GM19438 (cell line): ENCODE results near the gene CHRNA1.

Experiments used
- ATAC-seq: cut with Tn5 transposase; IDR thresholded peaks from one replicate; pipeline ENCODE4 v1.9.1; 2021; ENCODE audit warnings: low read depth; ENCODE audit not compliant: unreplicated experiment

CHRNA1 gene

DNA sequence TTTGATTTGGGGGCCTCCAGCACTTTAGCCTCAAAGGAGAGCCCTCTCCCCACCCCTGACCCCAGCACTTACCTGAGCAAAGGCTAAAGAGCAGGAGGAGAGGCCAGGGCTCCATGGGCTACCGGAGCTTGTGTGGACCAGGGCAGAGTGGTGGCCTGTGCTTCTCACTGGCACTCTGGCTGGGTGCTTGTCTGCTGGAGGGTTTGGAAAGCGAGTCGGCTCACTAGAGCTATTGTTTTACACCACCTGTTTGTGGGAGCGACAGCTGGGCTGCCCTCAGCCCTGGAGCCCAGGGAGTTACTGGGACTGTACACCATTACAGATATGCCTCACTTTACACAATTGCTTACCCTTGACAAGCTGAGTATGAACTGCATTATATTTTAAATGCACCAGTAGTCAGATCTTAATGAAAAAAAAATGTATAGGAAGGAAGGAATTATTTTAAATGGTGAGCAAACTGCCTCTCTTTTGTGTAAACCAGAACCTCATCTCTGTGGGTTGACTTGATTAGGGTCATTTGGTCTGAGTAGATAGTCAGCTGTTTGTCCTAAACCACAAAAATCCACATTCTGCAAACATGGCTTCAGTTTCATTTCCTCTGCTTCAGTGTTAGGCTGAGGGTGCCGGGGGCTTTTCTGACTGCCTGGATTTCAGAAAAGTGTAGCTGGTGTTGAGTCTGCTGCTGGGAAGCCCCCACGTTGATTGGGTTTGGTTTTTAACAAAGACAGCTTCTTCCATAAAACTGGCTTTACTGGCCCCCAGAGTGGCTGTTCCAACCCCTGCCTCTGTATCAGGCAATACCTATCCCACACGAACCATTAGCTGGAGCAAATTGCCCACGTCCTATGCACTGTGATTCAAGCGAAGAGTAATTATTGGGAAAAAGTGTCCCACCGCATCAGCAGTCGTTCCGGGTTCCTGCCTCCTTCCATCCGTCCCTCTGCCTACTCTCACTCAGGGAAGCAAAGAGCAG, at the start of gene CHRNA1:
Gene CHRNA1, minus strand, starts transcription at position 193 of the 976 bp plus-strand sequence. Its CDS starts 78 bp downstream, at position 115.
- no peak for ATAC-seq

DNA sequence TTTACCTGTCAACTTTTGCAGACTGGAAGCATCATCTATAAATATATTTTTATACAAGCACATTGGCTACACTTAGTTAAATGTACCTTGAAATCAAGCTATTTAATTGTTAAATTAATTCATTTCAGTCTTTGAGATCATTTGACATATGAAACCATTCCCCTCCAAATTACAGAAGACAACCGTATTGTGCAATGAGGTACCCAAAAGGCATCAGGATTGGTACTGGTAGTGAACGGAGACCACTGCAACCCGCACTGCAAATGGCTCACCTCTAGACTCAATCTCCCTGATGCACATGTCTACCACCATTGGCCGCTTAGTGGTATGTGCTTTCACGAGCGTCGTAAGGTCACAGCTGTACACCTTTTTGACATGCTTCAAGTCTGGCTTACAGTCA, 47.8 kb upstream of the CHRNA1 start:
- no peak for ATAC-seq

DNA sequence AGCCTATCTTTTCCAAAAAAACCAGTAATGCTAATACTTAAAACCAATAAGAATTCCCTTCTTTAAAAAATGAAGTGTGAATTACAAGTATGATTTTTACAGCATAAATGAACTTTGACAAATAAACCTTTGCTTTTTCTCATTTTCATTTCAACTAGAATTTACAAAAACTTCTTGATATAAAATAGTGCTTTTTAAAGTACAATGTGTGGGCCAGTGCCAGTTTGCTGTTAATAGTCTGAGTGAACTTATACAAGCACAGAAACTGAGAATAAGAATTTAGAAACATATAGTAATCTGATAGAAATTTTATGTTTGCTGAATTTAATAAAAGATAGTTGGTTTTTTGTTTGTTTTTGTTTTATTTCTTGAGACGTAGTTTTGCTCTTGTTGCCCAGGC, 43.7 kb upstream of the CHRNA1 start:
- ATAC-seq: no peak

DNA sequence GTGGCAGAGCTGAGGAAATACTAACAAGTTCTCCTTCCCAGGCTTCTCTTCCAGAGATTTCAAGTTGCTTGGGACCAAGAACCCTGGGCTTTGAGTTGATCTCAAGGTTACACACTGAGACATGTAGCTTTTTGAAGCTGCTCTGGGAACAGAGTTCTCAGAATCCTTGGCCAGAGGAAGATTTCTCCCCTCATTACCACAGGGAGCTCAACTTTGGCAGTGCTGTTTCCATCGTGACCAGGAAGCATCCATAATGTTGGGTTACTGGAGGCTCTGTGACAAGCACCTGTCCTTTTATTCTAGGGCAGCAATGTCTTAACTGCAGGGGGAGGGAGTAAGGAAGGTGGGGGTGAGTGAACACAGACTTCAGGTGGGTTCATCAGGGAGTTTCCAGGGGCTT, 41.5 kb upstream of the CHRNA1 start:
- ATAC-seq: no peak

DNA sequence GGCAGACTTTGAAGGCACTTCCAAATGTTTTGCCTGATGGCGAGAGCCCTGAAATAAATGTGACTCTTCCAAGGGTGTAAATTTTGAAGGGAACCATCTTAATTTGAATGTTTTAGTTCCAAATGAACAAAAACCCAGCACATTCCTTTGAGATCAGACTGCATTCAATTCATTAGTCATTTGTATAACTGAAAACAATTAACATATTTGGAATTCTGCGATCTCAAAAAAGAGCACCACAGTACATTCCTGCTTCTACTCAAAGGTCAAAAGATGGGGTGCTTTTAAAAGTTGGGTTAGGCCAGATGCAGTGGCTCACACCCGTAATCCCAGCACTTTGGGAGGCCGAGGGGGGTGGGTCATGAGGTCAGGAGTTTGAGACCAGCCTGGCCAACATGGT, 38.2 kb upstream of the CHRNA1 start:
- no peak for ATAC-seq

DNA sequence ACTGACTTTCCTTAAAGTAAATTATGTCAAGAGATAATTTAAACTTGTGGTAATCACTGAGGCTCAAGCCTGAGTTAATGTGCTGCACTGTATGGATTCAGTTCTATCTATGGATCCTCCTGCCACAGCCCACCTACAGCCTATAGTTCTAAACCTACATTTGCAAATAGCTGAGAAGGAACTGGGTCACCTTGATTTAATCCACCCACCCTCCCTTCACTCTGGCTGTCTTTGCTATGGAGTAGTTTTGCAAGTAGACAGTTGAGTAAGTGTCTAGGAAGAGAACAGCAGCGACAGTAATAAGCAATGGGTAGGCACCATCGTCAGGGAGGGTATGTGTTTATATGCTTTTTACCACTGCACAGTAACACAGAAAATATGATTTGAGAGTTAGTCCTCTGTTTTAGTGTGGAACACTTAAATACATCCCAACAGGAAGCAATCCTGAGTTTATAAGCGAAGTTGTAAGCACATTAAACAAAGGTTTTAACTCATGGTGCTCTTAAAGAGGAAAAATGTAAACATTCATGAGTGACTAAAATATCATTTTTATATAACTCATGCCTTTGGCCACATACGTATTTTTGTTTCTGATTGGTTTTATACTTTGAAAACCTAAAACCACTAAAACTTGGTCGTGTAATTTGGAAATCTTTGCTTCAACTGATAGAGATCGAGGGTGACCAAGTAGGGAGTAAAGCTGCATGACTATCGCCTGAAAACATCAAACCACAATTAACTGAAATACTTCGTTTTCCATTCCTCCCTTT, 36.3 kb upstream of the CHRNA1 start:
- no peak for ATAC-seq

DNA sequence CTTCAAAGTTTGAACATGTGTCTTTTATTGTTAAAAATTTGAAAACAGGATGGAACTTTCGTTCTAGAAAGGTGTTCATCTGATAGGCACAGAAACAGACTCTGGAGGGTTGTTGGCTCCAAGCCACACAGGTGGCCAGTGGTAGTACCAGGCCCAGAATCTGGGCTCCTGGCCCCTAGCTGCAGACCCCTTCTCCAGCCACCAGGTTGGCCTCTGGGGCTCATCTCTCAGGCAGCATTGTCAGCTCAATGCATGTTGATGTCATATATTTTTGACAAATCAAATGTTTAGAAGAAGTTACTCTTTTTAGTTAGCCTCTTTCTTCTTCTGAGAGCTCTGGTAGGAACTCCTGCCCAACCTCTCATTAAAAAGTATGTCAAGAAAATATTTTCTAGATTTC, 34.5 kb upstream of the CHRNA1 start:
- ATAC-seq: no peak

DNA sequence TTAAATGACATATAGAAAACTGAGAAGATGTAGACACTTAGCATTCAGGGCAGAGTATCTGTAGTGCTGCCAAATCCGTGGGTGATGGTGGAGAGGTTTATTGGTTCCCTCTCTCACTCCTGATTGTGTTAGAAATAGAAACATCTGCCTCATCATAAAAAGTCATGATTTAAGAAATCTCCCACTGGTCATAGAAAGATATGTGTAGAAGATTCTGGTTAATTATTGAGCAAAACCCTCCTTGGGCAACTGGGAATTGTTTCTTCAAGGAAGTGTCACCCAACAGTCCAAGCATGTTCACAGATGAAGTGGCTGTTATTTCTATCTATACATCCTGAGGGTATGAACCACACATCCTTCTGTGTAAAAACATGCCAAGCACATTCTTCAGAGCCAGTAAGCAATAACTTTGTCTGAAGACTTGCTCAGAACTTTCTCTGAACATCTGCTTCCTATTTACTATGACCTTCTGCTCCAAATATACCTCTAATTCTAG, 33.6 kb upstream of the CHRNA1 start:
- ATAC-seq: no peak

DNA sequence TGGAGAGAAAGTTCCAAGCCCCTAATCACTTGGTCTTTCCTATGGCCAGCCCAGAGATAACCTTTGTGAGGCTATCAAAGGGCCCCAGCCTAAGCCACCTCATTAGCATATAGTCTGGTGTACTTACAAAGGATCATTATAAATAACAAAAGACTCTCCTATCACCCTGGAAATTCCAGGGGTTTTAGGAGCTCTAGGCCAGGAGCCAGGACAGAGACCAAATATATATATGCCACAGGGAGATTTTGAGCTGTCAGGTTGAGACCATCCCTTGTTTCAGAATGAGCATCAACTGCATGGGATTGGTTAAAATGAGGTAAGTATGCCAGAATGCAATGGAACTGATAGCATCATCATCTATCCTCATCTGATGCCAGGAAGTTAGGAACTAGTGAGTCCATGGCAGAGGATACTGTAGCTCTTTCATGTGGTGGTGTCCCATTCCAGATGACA, 32.1 kb upstream of the CHRNA1 start:
- ATAC-seq: no peak

DNA sequence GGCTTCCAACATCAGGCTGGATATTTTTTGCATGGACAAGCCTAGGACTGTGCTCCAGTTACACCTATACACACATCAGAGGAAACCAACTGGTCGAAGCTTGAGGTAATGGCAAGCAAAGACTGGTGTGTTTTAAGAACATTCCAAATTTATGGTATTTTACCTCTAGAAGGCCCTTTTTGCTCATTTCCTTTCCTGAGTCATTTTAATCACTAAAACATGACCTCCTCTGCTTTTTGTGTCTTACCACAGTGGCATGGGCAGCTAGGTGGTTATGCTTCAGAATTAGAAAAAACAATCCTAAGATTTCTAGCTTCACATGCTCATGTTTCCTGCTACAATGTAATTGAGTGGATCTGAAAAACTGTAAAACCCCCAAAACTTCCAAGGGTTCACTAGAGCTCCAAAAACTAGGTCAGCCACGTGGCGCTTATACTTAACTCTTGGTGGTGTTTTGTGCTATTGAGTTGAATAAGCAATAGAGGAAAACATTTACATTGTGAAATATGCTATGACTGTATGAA, 30.6 kb upstream of the CHRNA1 start:
- ATAC-seq: no peak

DNA sequence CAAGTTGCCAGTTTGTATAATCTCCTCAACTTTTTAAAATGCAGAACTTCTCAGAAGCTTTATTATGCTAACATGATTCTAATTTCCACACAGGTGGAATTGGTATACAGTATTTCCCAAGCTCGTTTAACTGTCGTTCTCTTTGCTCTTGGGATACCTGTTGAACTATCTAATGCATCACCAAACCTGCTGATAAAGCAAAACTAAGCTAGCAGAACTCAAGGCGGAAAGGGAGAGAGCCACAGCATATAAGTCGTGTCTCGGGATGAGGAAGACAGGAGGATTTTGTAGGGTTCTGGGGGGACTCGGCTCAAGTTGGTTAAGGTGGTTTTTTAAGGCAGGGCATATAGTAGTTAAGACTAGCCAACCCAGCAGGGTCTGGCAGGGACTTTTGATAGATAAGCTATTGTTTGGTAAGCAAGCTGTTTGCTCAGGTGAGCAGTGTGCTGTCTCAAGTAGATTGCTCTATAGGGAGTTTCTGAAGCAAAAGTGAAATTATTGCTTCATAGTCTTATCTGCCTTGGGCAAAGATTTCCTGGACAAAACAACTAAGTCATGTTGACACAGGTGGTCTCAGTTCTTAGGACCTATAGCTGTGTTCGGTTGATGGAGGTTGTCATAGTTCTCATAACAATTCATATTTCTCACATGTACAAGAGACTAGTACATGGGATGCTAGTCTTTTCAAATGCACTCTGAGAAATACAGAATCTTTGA, 28.2 kb upstream of the CHRNA1 start:
- ATAC-seq: no peak

DNA sequence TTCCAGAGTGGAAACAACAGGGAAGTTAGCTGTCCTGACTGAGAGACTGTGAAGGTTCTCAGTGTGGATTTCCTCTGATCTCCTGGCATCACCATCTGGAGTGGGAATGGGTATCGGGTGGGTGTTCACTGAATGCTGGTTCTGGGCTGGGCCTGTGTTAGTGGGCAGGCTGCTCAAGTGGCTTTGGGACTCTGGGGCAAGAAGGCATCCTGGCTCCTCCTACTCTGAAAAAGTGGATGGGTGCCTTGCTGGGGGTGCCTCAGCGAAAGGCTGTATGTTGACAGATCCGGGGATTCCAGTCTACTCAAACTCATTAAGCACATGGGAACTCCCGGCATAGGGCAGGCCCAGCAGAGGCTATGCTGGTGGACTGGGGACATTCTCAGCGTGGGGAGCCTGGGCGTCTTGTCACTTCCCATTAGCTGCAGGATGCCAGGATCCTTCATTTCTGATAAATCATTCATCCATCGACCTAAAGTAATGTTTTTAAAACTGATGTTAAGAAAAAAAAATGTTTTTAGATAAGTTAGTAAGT, 27.5 kb upstream of the CHRNA1 start:
- no peak for ATAC-seq

DNA sequence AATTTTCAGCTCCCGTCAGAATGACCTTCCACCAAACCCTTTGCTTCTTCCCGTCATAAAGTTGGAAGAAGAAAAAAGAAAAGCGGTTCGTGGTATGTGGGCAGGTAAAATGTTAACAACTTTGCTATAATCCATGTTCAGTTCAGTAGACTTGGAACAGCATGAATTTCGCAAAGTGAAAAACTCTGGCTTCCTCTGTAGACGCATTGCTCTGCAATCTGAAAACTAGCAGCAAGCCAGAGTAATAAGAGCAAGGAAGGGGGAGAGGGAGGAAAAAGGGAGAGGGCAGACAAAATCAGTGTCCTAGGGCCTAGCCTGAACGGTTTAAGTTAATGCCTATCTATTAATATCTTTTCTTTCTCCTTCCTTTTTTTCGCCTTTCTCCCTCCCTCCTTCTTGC, 26.7 kb upstream of the CHRNA1 start:
- no peak for ATAC-seq

DNA sequence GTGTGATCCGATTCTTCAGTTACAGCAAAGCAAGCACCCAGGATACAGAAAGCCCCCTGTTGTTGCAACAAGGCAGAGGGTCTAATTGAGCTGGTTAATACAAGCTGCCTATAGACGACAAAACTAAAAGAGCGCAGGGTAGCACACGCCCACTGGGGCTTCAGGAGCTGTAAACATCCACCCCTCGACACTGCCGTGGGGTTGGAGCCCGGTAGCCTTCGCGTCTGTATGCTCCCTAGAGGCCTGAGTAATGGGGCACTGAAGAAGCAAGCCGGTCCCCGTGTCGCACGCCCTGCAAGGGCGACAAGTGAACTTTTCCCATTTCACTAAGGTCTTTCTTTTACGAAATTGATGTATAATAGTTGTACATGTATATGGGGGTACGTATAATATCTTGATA, 24.7 kb upstream of the CHRNA1 start:
- no peak for ATAC-seq

DNA sequence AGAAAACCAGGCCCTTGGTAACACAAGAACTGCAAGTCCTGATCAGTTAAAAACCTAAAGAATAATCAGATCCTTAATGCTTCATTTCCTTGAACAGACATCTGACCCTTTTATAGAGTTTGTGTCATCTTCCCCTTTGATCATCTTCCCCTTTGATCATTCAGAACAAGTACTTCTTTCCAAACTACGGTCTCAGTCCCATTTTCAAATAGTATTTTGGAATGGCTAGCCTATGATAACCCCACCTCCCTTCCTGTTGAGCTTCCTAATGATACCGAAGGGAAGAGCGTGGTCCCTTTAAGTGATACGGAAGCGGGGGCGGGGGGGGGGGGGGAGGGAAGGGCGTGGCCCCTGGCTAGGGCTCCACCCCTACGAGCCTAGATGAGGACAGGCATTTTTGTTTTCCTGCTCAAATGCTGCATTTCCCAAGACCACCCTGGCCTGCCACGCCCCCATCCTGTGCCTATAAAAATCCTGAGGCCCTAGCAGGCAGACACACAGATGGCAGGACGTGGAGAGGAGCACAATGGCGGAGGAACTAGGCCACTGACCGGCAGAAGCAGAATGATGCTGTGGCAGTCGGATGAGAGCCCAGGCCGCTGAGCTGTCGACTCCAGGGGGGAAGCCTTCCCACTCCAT, 24.1 kb upstream of the CHRNA1 start:
- no peak for ATAC-seq

DNA sequence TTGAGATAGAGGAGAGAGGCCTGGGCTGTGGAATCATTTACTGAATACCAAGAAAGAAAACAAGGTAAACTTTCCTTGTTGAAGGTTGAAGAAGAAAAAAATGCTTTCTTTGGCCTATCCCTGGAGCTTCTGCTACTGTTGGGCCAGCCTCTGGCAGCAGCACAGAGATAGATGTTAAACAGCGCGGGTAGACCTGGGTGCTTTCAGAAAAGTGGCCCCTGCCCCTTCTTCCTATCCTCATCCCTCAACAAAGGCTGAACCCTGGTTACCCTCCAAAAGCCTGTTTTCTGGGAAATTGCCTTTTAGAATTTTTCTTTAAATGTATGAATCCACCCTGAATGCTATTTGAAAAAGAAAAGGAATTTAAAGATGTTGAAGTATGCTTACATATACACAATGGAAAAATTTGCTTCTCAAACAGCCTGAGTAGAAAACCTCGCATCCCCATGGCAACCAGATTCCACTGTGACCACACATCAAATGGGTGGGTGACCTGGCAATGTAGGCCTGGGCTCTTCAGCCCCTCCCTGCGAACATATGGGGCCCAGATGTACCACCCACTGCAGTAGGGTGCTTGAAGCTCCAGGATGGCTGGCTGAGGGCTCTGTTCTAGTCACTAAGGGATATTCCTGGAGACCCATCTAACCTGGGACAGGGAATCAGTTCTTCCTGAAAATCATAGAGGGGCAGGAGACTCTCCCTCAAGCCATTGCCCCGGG, 23.4 kb upstream of the CHRNA1 start:
- no peak for ATAC-seq

DNA sequence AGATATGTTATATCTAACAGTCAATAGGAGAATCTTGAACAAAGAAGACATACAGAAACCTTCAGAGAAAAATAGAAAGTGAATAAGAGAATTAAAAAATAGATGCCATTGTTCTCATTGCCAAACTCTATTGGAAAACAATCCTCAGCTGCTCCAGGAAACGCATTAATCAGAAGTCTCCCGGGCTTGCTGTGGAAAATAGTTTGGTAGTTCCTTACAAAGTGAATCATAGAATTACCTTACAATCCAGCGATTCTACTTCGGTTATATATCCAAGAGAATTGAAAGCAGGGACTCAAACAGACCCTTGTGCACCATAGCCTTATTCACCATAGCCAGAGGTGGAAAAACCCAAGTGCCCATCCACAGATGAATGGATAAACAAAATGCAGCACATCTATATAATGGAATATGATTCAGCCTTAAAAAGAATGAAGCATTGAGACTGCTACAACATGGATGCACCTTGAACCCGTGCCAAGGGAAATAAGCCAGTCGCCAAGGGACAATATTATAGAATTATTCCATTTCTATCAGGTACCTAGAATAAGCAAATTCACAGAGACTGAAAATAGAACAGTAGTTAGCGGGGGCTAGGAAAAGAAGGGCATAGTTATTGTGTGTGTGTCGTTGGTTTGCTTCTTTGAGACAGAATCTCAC, 21.9 kb upstream of the CHRNA1 start:
- ATAC-seq: no peak

DNA sequence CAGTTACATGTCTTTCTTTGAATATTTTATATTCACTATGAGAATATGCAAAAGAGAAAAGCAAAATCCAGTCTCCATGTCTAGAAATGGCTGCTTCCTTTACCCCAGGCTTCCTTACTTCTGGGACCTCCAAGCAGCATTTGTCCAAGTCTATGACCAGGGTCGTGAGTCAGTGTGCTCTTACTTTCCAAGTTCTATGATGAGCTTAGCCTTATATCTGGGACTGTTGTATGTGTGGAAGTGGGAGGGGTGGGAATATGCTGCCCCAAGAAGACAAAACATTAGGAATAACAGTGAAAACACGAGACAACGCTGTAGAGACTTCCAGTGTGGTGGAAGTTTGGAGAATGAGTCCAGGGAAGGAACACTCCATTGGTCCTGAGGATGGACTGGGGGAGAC, 21.2 kb upstream of the CHRNA1 start:
- ATAC-seq: no peak

DNA sequence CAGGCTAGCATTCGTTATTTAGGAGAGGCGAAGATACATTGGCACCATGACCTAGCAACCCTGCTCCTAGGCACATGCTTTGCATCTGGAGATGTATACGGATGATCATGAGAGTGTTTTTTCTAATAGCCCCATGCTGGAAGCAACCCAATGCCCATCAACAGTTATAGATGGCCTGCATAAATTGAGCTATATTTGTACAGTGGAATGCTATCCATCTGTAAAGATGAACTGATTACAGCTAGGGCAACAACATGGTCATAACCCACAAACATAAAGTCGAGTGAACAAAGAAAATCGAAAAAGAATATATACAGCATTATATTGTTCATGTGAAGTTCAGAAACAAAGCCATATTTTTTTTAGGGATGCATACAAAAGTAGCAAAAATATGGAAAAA, 20.6 kb upstream of the CHRNA1 start:
- ATAC-seq: no peak
